CD4-positive, alpha-beta T cell treated with Interleukin-17A for 1 hour (primary cell): Measurements from ENCODE around the gene FOXN3.

ENCODE experiments used
- DNase-seq: peaks from one replicate; pipeline ENCODE4 v3.0.0-alpha.2; 2020

The FOXN3 gene

GRCh38 chr14:89359477-89360222 lies 57.4 kb downstream of the FOXN3 start:
- DNase-seq = no peak

- no peak for DNase-seq
Measured at GRCh38 chr14:89357655-89358297, 59.3 kb downstream of the FOXN3 start.

- no peak for DNase-seq
Measured at GRCh38 chr14:89356927-89357326, 60.1 kb downstream of the FOXN3 start.

GRCh38 chr14:89356496-89356895 lies 60.5 kb downstream of the FOXN3 start:
- no peak for DNase-seq

GRCh38 chr14:89353766-89354113 lies 63.3 kb downstream of the FOXN3 start:
- DNase-seq = no peak

GRCh38 chr14:89352976-89353765 lies 63.9 kb downstream of the FOXN3 start:
- no peak for DNase-seq

- DNase-seq = peak; percentile 38
Measured at GRCh38 chr14:89351516-89352404, 65.3 kb downstream of the FOXN3 start.

- no peak for DNase-seq
Measured at GRCh38 chr14:89351221-89351515, 65.9 kb downstream of the FOXN3 start.

GRCh38 chr14:89350152-89350551 lies 66.9 kb downstream of the FOXN3 start:
- no peak for DNase-seq

- peak; percentile 24 for DNase-seq
Measured at GRCh38 chr14:89349171-89350008, 67.6 kb downstream of the FOXN3 start.

- DNase-seq = no peak
Measured at GRCh38 chr14:89348722-89349121, 68.3 kb downstream of the FOXN3 start.

GRCh38 chr14:89347885-89348284 lies 69.1 kb downstream of the FOXN3 start:
- no peak for DNase-seq

GRCh38 chr14:89344920-89345254 lies 72.1 kb downstream of the FOXN3 start:
- DNase-seq = no peak

GRCh38 chr14:89343356-89343755 lies 73.7 kb downstream of the FOXN3 start:
- no peak for DNase-seq

- no peak for DNase-seq
Measured at GRCh38 chr14:89342049-89342448, 75.0 kb downstream of the FOXN3 start.

GRCh38 chr14:89340200-89341181 lies 76.5 kb downstream of the FOXN3 start:
- DNase-seq = no peak

- DNase-seq = no peak
Measured at GRCh38 chr14:89339579-89339978, 77.5 kb downstream of the FOXN3 start.

- DNase-seq = no peak
Measured at GRCh38 chr14:89339158-89339557, 77.9 kb downstream of the FOXN3 start.

GRCh38 chr14:89336338-89336737 lies 80.7 kb downstream of the FOXN3 start:
- DNase-seq = peak; percentile 23

GRCh38 chr14:89332031-89332430 lies 85.0 kb downstream of the FOXN3 start:
- no peak for DNase-seq

- DNase-seq = no peak
Measured at GRCh38 chr14:89331398-89331797, 85.6 kb downstream of the FOXN3 start.
